SK-N-SH (cell line): ENCODE data around the gene ZNF614. TPM values are rescaled to one million over a fixed set of nuclear protein-coding genes. Genes with fewer than 3 reads are reported as not detected.

ENCODE experiments used
- CTCF ChIA-PET: fragments of 300-600, 350-600 bp; formaldehyde crosslinking; extraction: SDS; loops from one replicate; lab custom pipeline; 2021; lab: Yijun Ruan, JAX
- POLR2A ChIA-PET: fragments of 350-600 bp; sonication (Branson Sonifier 250); formaldehyde crosslinking; extraction: SDS; loops from one replicate; lab custom pipeline; 2020; ENCODE audit warnings: antibody characterized with exemption, inconsistent platforms; lab: Yijun Ruan, JAX
- DNase-seq: peaks from one replicate; pipeline ENCODE4 v3.0.0; 2012
- H2AFZ ChIP-seq: fragments of 200-600 bp; sonication (generic); 2 replicates; pipeline ENCODE4 v1.8.1; 2016; ENCODE audit warnings: antibody characterized with exemption, mild to moderate bottlenecking, low read depth
- H3F3A ChIP-seq: fragments of 200-600 bp; sonication (generic); replicated peaks from 2 replicates; pipeline ENCODE3; 2016; ENCODE audit warnings: antibody characterized with exemption, mild to moderate bottlenecking; ENCODE audit not compliant: insufficient read depth
- H3K27ac ChIP-seq, 2 experiments: fragments of 200-500 bp in 1 of 2; fragments of 200-600 bp in 1 of 2; sonication (Bioruptor generic) in 1 of 2; sonication (generic), shearing (Covaris generic) in 1 of 2; 2 replicates each; pipeline versions ENCODE4 v1.5.1 to v1.6.1; 2014 to 2016; ENCODE audit warnings: low read depth in 2 of 2, inconsistent platforms in 1 of 2, low read length in 1 of 2, mild to moderate bottlenecking in 1 of 2, mixed read lengths in 1 of 2
- H3K27me3 ChIP-seq: fragments of 200-600 bp; sonication (generic), shearing (Covaris generic); 2 replicates; pipeline ENCODE4 v1.6.1; 2016; ENCODE audit warnings: mixed run types; ENCODE audit not compliant: insufficient read depth
- H3K36me3 ChIP-seq, 2 experiments: fragments of 200-500 bp in 1 of 2; fragments of 200-600 bp in 1 of 2; sonication (Bioruptor generic) in 1 of 2; sonication (generic) in 1 of 2; replicated peaks in 1 of 2; 2 replicates each; pipeline versions ENCODE3 to v1.5.1; 2014 to 2016; ENCODE audit warnings: low read length in 1 of 2, mild to moderate bottlenecking in 1 of 2; ENCODE audit not compliant: insufficient read depth in 2 of 2, control insufficient read depth in 1 of 2
- H3K4me1 ChIP-seq, 2 experiments: fragments of 200-500 bp in 1 of 2; fragments of 200-600 bp in 1 of 2; sonication (Bioruptor generic) in 1 of 2; sonication (generic), shearing (Covaris generic) in 1 of 2; 2 replicates each; pipeline versions ENCODE4 v1.5.1 to v1.6.1; 2014 to 2016; ENCODE audit warnings: low read depth in 1 of 2, low read length in 1 of 2, mixed run types in 1 of 2; ENCODE audit not compliant: insufficient read depth in 2 of 2, control insufficient read depth in 1 of 2
- H3K4me2 ChIP-seq: fragments of 200-600 bp; sonication (generic), shearing (Covaris generic); 2 replicates; pipeline ENCODE4 v1.6.1; 2017; ENCODE audit warnings: mixed run types
- H3K4me3 ChIP-seq, 2 experiments: fragments of 200-500 bp in 1 of 2; fragments of 200-600 bp in 1 of 2; sonication (Bioruptor generic) in 1 of 2; sonication (generic), shearing (Covaris generic) in 1 of 2; 2 replicates each; pipeline versions ENCODE4 v1.5.1 to v1.8.1; 2014 to 2016; ENCODE audit warnings: low read depth in 2 of 2, inconsistent platforms in 1 of 2, low read length in 1 of 2, mild to moderate bottlenecking in 1 of 2, mixed read lengths in 1 of 2, moderate library complexity in 1 of 2
- H3K79me2 ChIP-seq: fragments of 200-600 bp; sonication (generic); 2 replicates; pipeline ENCODE4 v1.8.1; 2017; ENCODE audit warnings: mild to moderate bottlenecking; ENCODE audit not compliant: insufficient read depth
- H3K9ac ChIP-seq: fragments of 200-600 bp; sonication (generic); 2 replicates; pipeline ENCODE4 v1.6.1; 2017; ENCODE audit warnings: mixed run types
- H3K9me2 ChIP-seq: fragments of 200-600 bp; sonication (generic); 2 replicates; pipeline ENCODE4 v1.6.1; 2017; ENCODE audit warnings: mixed run types
- H3K9me3 ChIP-seq: fragments of 200-600 bp; sonication (generic); 2 replicates; pipeline ENCODE4 v1.6.1; 2017; ENCODE audit warnings: mixed run types, mild to moderate bottlenecking, moderate library complexity
- H4K20me1 ChIP-seq: fragments of 200-600 bp; sonication (generic); 2 replicates; pipeline ENCODE4 v1.6.1; 2017; ENCODE audit warnings: mild to moderate bottlenecking, mixed run types; ENCODE audit not compliant: insufficient read depth
- CHD2 ChIP-seq: fragments of 150-350 bp; IDR thresholded peaks from 2 replicates; pipeline ENCODE4 v1.6.1; 2018; ENCODE audit warnings: low read length; ENCODE audit not compliant: partially characterized antibody
- ELF1 ChIP-seq: IDR thresholded peaks from 2 replicates; pipeline ENCODE4 v1.4.0; 2012
- EZH2phosphoT487 ChIP-seq: fragments of 200-600 bp; sonication (generic); IDR thresholded peaks from 2 replicates; pipeline ENCODE4 v1.6.1; 2017; ENCODE audit warnings: low read depth, mixed run types, mild to moderate bottlenecking, antibody characterized with exemption, moderate library complexity, borderline replicate concordance
- FOSL2 ChIP-seq: IDR thresholded peaks from 2 replicates; pipeline ENCODE4 v1.4.0; 2012; ENCODE audit warnings: low read depth, mild to moderate bottlenecking, moderate library complexity, borderline replicate concordance
- FOXM1 ChIP-seq: IDR thresholded peaks from 2 replicates; pipeline ENCODE4 v1.4.0; 2012; ENCODE audit warnings: low read depth, mild to moderate bottlenecking
- GATA2 ChIP-seq: sonication (generic); formaldehyde crosslinking; IDR thresholded peaks from 2 replicates; pipeline ENCODE4 v1.5.0; 2020; ENCODE audit warnings: mild to moderate bottlenecking, missing genetic modification reagents
- JUND ChIP-seq: IDR thresholded peaks from 2 replicates; pipeline ENCODE4 v1.4.0; 2012
- MAX ChIP-seq: IDR thresholded peaks from 2 replicates; pipeline ENCODE4 v1.4.0; 2012; ENCODE audit warnings: low read depth
- MEF2A ChIP-seq: IDR thresholded peaks from 2 replicates; pipeline ENCODE4 v1.4.0; 2012; ENCODE audit warnings: low read depth, borderline replicate concordance
- TCF12 ChIP-seq: IDR thresholded peaks from 2 replicates; pipeline ENCODE4 v1.4.0; 2012
- ZBTB33 ChIP-seq: IDR thresholded peaks from 2 replicates; pipeline ENCODE4 v1.4.0; 2012; ENCODE audit warnings: low read depth, borderline replicate concordance
- WGBS: methylation state at CpG from one replicate; pipeline ENCODE4 v1.1.6; 2017; ENCODE audit warnings: low lambda C conversion rate; 5-methylcytosine and 5-hydroxymethylcytosine counted together
- polyA plus RNA-seq, 3 experiments: library from polyadenylated mRNA; depleted of rRNA; stranded (reverse); fragments of >200 nt; gene quantifications; 2 replicates each; pipeline ENCODE4 v1.2.3, GENCODE V29; 2012

ZNF614 gene
- polyA plus RNA-seq, 1 of the 3 experiments (the other 2 are of a cell fraction) = 2.8 TPM

- Histone ChIP-seq H3K36me3 (peaks cover 60 to 99% of the 10 kb centered on the region in 2 experiments), H3K9ac (no peak overlapping the region), H3K4me3 (no peak overlapping the region), H3K4me2 (no peak overlapping the region), H3K79me2 (peaks cover 19% of the 10 kb centered on the region), H3K9me3 (peaks cover 49% of the 10 kb centered on the region), H3F3A (peaks cover 3% of the 10 kb centered on the region), H3K27ac (no peak overlapping the region), H3K9me2 (no peaks in the 10 kb centered on the region), H2AFZ (no peak overlapping the region), H3K4me1 (no peaks in the 10 kb centered on the region), H3K27me3 (no peaks in the 10 kb centered on the region), H4K20me1 (no peaks in the 10 kb centered on the region)
- no peak for DNase-seq
- ChIA-PET POLR2A (no interaction called here), CTCF (no interaction called here)
- WGBS = 88% methylated on average over 4 of the region's 5 CpGs
- TF ChIP-seq EZH2phosphoT487 (no peak), TCF12 (no peak)
Measured at GRCh38 chr19:52070496-52070895, 42.3 kb upstream of the ZNF614 start.

DNA sequence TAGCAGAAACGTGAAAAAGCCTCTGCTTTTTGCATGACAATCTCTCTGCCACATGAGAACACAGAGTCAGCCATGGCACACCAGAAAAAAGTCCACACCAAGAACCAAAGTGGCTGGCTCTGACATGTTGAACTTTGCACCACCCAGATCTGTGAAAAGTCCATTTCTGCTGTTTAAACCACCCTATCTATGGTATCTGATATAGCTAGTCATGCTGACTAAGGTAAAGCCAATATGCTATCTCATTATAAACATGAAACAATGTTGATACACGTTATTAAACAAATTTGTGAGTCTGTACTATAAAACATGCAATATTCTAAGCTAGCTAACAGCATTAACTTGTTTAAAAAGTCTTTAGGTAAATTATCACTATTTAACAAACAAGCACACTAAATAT, 41.5 kb upstream of the ZNF614 start:
- TF ChIP-seq ELF1 = no peak
- TF ChIP-seq EZH2phosphoT487 = no peak
- no peak for TF ChIP-seq TCF12
- no peak for TF ChIP-seq FOXM1
- no peak for TF ChIP-seq MEF2A
- no peak for TF ChIP-seq ZBTB33
- TF ChIP-seq, all 33 proteins: peak for 0
- H3K9ac ChIP-seq = no peak overlapping the region

GRCh38 chr19:52066258-52066863, 38.2 kb upstream of the ZNF614 start:
- H3K4me1 ChIP-seq = no peaks in the 10 kb centered on the region
- DNase-seq = no peak
- H2AFZ ChIP-seq = no peak overlapping the region
- H3K9me3 ChIP-seq = peaks cover 37% of the 10 kb centered on the region
- H3K9ac ChIP-seq = no peak overlapping the region
- no peaks in the 10 kb centered on the region for H3K9me2 ChIP-seq
- peaks cover 46 to 88% of the 10 kb centered on the region in 2 experiments for H3K36me3 ChIP-seq
- no peaks in the 10 kb centered on the region for H3K27me3 ChIP-seq
- WGBS = 98% methylated on average over 6 of the region's 6 CpGs
- peak overlapping the region in 1 of 2 experiments; percentile 1; a peak in 1 of 4 replicates for H3K4me3 ChIP-seq
- POLR2A ChIA-PET = no interaction called here
- H3K27ac ChIP-seq = no peak overlapping the region
- H3K4me2 ChIP-seq = no peak overlapping the region
- TF ChIP-seq TCF12 = no peak
- TF ChIP-seq MAX = no peak
- no peak for TF ChIP-seq CHD2
- no peak for TF ChIP-seq ZBTB33
- TF ChIP-seq JUND = no peak
- no peak for TF ChIP-seq FOSL2
- TF ChIP-seq FOXM1 = no peak
- TF ChIP-seq ELF1 = no peak
- no peak for TF ChIP-seq GATA2 (CRISPR knock-in tag)
- H4K20me1 ChIP-seq = no peaks in the 10 kb centered on the region
- H3K79me2 ChIP-seq = peaks cover 17% of the 10 kb centered on the region; the same call in 1 of the 2 replicates
- no peaks in the 10 kb centered on the region for H3F3A ChIP-seq
- CTCF ChIA-PET = no interaction called here

More for the DNA sequence above, 41.5 kb upstream of the ZNF614 start:
- Histone ChIP-seq H3K4me3 (no peak overlapping the region; a peak in 1 of 4 replicates), H3K4me1 (no peaks in the 10 kb centered on the region), H3K36me3 (peaks cover 56 to 99% of the 10 kb centered on the region in 2 experiments), H3F3A (peaks cover 3% of the 10 kb centered on the region), H3K27me3 (no peaks in the 10 kb centered on the region), H3K4me2 (no peak overlapping the region), H3K9me3 (peaks cover 53% of the 10 kb centered on the region), H3K9me2 (no peaks in the 10 kb centered on the region), H3K79me2 (peaks cover 17% of the 10 kb centered on the region; the same call in 1 of the 2 replicates), H3K27ac (no peak overlapping the region), H4K20me1 (no peaks in the 10 kb centered on the region), H2AFZ (no peak overlapping the region)
- CTCF ChIA-PET = no interaction called here
- WGBS = 55% methylated on average over 2 of the region's 2 CpGs
- DNase-seq = no peak
- POLR2A ChIA-PET = no interaction called here
